WTC11 (cell line): ENCODE results near the gene TAS1R2. TPM values are rescaled to one million over a fixed set of nuclear protein-coding genes. Genes with fewer than 3 reads are reported as not detected.

Source experiments
- ATAC-seq: fragments of 200-7000 bp; cut with Tn5 transposase; 2 replicates; pipeline ENCODE4 v1.10.0; 2021; ENCODE audit warnings: mild to moderate bottlenecking, moderate library complexity
- CTCF ChIA-PET: fragments of 300-600 bp; sonication (Branson Sonifier 250); formaldehyde crosslinking; loops from one replicate; lab custom pipeline; 2021; ENCODE audit warnings: antibody characterized with exemption; lab: Charles Lee
- POLR2A ChIA-PET: fragments of 350-600 bp; sonication (Branson Sonifier 250); formaldehyde crosslinking; loops from one replicate; lab custom pipeline; 2021; ENCODE audit warnings: antibody characterized with exemption; lab: Charles Lee
- DNase-seq: peaks from one replicate; pipeline ENCODE4 v3.0.0; 2021; ENCODE audit warnings: low spot score
- H3K27ac Mint-ChIP-seq: 2 replicates; pipeline ENCODE4 v1.8.0; 2021; ENCODE audit warnings: mixed read lengths
- H3K27me3 Mint-ChIP-seq: 2 replicates; pipeline ENCODE4 v1.8.0; 2021; ENCODE audit warnings: low read depth, mild to moderate bottlenecking, moderate library complexity, mixed read lengths
- H3K36me3 Mint-ChIP-seq: 2 replicates; pipeline ENCODE4 v1.8.0; 2021; ENCODE audit warnings: mixed read lengths
- H3K4me1 Mint-ChIP-seq: 2 replicates; pipeline ENCODE4 v1.8.0; 2022; ENCODE audit warnings: mixed read lengths
- H3K4me3 Mint-ChIP-seq: 2 replicates; pipeline ENCODE4 v1.8.0; 2021; ENCODE audit warnings: mild to moderate bottlenecking, moderate library complexity, mixed read lengths
- H3K9me3 Mint-ChIP-seq: 2 replicates; pipeline ENCODE4 v1.8.0; 2021; ENCODE audit warnings: mixed read lengths
- ATF1 ChIP-seq: sonication (generic); formaldehyde crosslinking; IDR thresholded peaks from 2 replicates; pipeline ENCODE4 v1.8.1; 2023; ENCODE audit warnings: mild to moderate bottlenecking, moderate library complexity, missing genetic modification reagents
- CDX4 ChIP-seq: fragments of 250-450 bp; sonication (Bioruptor Pico); IDR thresholded peaks from 2 replicates; pipeline ENCODE4 v1.9.0; 2021; ENCODE audit warnings: moderate library complexity, mild to moderate bottlenecking, inconsistent platforms, borderline replicate concordance
- CTCF ChIP-seq: fragments of 200-600 bp; IDR thresholded peaks from 2 replicates; pipeline ENCODE4 v1.8.0; 2022; ENCODE audit warnings: antibody characterized with exemption
- EMX1 ChIP-seq: fragments of 250-450 bp; sonication (Bioruptor Pico); IDR thresholded peaks from 2 replicates; pipeline ENCODE4 v1.8.0; 2021; ENCODE audit warnings: mild to moderate bottlenecking
- ERG ChIP-seq: fragments of 250-450 bp; sonication (Bioruptor Pico); IDR thresholded peaks from 2 replicates; pipeline ENCODE4 v1.8.0; 2021; ENCODE audit warnings: mild to moderate bottlenecking
- FOXP4 ChIP-seq: sonication (generic); formaldehyde crosslinking; IDR thresholded peaks from 2 replicates; pipeline ENCODE4 v1.8.0; 2022; ENCODE audit warnings: mild to moderate bottlenecking, missing genetic modification reagents
- HMGXB4 ChIP-seq: sonication (generic); formaldehyde crosslinking; IDR thresholded peaks from 2 replicates; pipeline ENCODE4 v1.8.1; 2023; ENCODE audit warnings: mild to moderate bottlenecking, moderate library complexity, missing genetic modification reagents
- IRF2 ChIP-seq: sonication (generic); formaldehyde crosslinking; IDR thresholded peaks from 2 replicates; pipeline ENCODE4 v1.8.0; 2022; ENCODE audit warnings: low read depth, missing genetic modification reagents, borderline replicate concordance
- KAT7 ChIP-seq: sonication (generic); formaldehyde crosslinking; IDR thresholded peaks from 2 replicates; pipeline ENCODE4 v1.8.1; 2023; ENCODE audit warnings: missing genetic modification reagents, mild to moderate bottlenecking, borderline replicate concordance
- MYBL2 ChIP-seq: sonication (generic); formaldehyde crosslinking; IDR thresholded peaks from 2 replicates; pipeline ENCODE4 v1.8.1; 2023; ENCODE audit warnings: mild to moderate bottlenecking, moderate library complexity, missing genetic modification reagents
- NFYB ChIP-seq: sonication (generic); formaldehyde crosslinking; conservative IDR thresholded peaks from 2 replicates; pipeline ENCODE4 v1.8.0; 2022; ENCODE audit warnings: low read depth, missing genetic modification reagents
- NR1H2 ChIP-seq: sonication (generic); formaldehyde crosslinking; IDR thresholded peaks from 2 replicates; pipeline ENCODE4 v1.9.0; 2021; ENCODE audit warnings: mild to moderate bottlenecking, moderate library complexity, missing genetic modification reagents
- PRRX2 ChIP-seq: fragments of 250-450 bp; sonication (Bioruptor Pico); IDR thresholded peaks from 2 replicates; pipeline ENCODE4 v1.8.0; 2021; ENCODE audit warnings: mild to moderate bottlenecking
- RORB ChIP-seq: fragments of 250-450 bp; sonication (Bioruptor Pico); IDR thresholded peaks from 2 replicates; pipeline ENCODE4 v1.9.0; 2021; ENCODE audit warnings: mild to moderate bottlenecking
- TEAD4 ChIP-seq: sonication (generic); formaldehyde crosslinking; IDR thresholded peaks from 2 replicates; pipeline ENCODE4 v1.8.0; 2022; ENCODE audit warnings: mild to moderate bottlenecking, missing genetic modification reagents
- ZMAT4 ChIP-seq: fragments of 250-450 bp; sonication (Bioruptor Pico); IDR thresholded peaks from 2 replicates; pipeline ENCODE4 v1.9.0; 2021; ENCODE audit warnings: mild to moderate bottlenecking
- ZNF219 ChIP-seq: sonication (generic); formaldehyde crosslinking; IDR thresholded peaks from 2 replicates; pipeline ENCODE4 v1.8.0; 2023; ENCODE audit warnings: missing genetic modification reagents, mild to moderate bottlenecking, borderline replicate concordance
- ZNF281 ChIP-seq: sonication (generic); formaldehyde crosslinking; IDR thresholded peaks from 2 replicates; pipeline ENCODE4 v1.8.0; 2023; ENCODE audit warnings: mild to moderate bottlenecking, missing genetic modification reagents
- ZNF396 ChIP-seq: fragments of 250-450 bp; sonication (Bioruptor Pico); IDR thresholded peaks from 2 replicates; pipeline ENCODE4 v1.8.0; 2021; ENCODE audit warnings: mild to moderate bottlenecking, moderate library complexity, borderline replicate concordance
- total RNA-seq: library from RNA; stranded (reverse); gene quantifications from 3 replicates; pipeline ENCODE4 v1.2.3, GENCODE V29; 2021

TAS1R2 gene
- total RNA-seq, 1 experiment from 2014 or later, result not detected

- H3K27me3 Mint-ChIP-seq, result no peaks in the 10 kb centered on the region; the same call in 1 of the 2 replicates
- POLR2A ChIA-PET, result no interaction called here
- DNase-seq, result no peak
- H3K4me1 Mint-ChIP-seq, result no peaks in the 10 kb centered on the region
- TF ChIP-seq CDX4 (CRISPR knock-in tag) (no peak), TEAD4 (no peak), MYBL2 (CRISPR knock-in tag) (no peak), NFYB (CRISPR knock-in tag) (no peak), PRRX2 (CRISPR knock-in tag) (no peak), HMGXB4 (CRISPR knock-in tag) (no peak), NR1H2 (CRISPR knock-in tag) (no peak), KAT7 (CRISPR knock-in tag) (no peak), IRF2 (CRISPR knock-in tag) (no peak), EMX1 (CRISPR knock-in tag) (no peak)
- TF ChIP-seq, all 79 proteins: peak for 0
- Mint-ChIP-seq H3K36me3 (no peaks in the 10 kb centered on the region), H3K9me3 (no peaks in the 10 kb centered on the region), H3K4me3 (no peak overlapping the region), H3K27ac (no peak overlapping the region)
- CTCF ChIA-PET, result no interaction called here
- ATAC-seq, result no peak
These were observed 1.3 kb downstream of the TAS1R2 start for GRCh38 chr1:18858070-18858688.

GRCh38 chr1:18856435-18856834, 3.0 kb downstream of the TAS1R2 start:
- ATAC-seq (no peak), DNase-seq (no peak)
- TF ChIP-seq ZMAT4 (CRISPR knock-in tag) (no peak), ATF1 (CRISPR knock-in tag) (no peak), ZNF219 (CRISPR knock-in tag) (no peak), ZNF281 (CRISPR knock-in tag) (no peak), HMGXB4 (CRISPR knock-in tag) (no peak), RORB (CRISPR knock-in tag) (no peak), FOXP4 (CRISPR knock-in tag) (no peak), CTCF (no peak), ERG (CRISPR knock-in tag) (no peak), ZNF396 (no peak)
- no peaks in the 10 kb centered on the region for H3K4me1 Mint-ChIP-seq
- no peak overlapping the region for H3K4me3 Mint-ChIP-seq
- CTCF ChIA-PET, result no interaction called here
- H3K27ac Mint-ChIP-seq, result no peak overlapping the region
- H3K27me3 Mint-ChIP-seq, result no peaks in the 10 kb centered on the region; the same call in 1 of the 2 replicates
- no peaks in the 10 kb centered on the region for H3K9me3 Mint-ChIP-seq
- H3K36me3 Mint-ChIP-seq, result no peaks in the 10 kb centered on the region
- POLR2A ChIA-PET, result no interaction called here
